ENCODE results near the gene TMEM191C.

Gene TMEM191C

DNA sequence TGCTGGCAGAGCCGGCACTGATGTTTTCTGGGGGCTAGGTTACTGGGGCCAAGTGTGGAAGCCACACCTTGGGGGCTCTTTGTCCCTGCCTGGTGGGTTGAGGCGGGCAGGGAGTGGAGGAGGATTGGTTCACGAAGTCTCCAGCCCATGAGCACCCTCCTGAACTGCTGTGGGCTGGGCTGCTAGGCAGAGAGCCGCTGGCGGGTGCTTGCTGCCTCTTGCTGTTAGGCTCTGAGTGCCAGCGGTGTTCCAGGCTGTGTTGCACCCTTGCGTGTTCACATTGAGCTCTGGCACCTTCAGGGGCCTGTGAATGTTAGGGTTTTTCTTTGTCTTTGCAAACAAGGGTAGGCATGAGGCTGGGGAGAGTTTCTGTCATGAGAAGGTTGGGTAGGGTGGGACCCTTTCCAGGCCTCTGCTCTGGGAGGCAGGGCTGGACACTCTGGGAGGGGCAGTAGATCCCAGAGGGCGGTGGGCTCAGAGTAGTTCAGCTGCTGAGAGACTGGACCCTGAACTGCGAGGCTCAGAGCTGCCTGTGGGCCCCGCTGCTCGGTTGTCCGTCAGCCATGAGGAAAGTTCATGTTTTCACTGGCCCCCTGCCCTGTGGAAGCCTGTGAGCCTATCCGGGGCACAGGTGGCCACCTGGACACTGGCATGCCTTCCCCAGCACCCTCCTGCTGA, 24.0 kb upstream of the TMEM191C start:
- peak overlapping the region; percentile 94 for H3K27ac Mint-ChIP-seq
- no peak overlapping the region for H3K4me3 Mint-ChIP-seq
- H3K4me1 Mint-ChIP-seq = peaks cover 8% of the 10 kb centered on the region
- TF ChIP-seq, protein P1, sequence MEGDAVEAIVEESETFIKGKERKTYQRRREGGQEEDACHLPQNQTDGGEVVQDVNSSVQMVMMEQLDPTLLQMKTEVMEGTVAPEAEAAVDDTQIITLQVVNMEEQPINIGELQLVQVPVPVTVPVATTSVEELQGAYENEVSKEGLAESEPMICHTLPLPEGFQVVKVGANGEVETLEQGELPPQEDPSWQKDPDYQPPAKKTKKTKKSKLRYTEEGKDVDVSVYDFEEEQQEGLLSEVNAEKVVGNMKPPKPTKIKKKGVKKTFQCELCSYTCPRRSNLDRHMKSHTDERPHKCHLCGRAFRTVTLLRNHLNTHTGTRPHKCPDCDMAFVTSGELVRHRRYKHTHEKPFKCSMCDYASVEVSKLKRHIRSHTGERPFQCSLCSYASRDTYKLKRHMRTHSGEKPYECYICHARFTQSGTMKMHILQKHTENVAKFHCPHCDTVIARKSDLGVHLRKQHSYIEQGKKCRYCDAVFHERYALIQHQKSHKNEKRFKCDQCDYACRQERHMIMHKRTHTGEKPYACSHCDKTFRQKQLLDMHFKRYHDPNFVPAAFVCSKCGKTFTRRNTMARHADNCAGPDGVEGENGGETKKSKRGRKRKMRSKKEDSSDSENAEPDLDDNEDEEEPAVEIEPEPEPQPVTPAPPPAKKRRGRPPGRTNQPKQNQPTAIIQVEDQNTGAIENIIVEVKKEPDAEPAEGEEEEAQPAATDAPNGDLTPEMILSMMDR (IDR thresholded peaks at IDR 0.05) = no peak
- DNase-seq = no peak
- H3K9me3 Mint-ChIP-seq = no peaks in the 10 kb centered on the region
- H3K27me3 Mint-ChIP-seq (ENCODE audit: low read depth, poor library complexity) = no peaks in the 10 kb centered on the region
- peaks cover 10% of the 10 kb centered on the region for H3K36me3 Mint-ChIP-seq (ENCODE audit: low read depth)

DNA sequence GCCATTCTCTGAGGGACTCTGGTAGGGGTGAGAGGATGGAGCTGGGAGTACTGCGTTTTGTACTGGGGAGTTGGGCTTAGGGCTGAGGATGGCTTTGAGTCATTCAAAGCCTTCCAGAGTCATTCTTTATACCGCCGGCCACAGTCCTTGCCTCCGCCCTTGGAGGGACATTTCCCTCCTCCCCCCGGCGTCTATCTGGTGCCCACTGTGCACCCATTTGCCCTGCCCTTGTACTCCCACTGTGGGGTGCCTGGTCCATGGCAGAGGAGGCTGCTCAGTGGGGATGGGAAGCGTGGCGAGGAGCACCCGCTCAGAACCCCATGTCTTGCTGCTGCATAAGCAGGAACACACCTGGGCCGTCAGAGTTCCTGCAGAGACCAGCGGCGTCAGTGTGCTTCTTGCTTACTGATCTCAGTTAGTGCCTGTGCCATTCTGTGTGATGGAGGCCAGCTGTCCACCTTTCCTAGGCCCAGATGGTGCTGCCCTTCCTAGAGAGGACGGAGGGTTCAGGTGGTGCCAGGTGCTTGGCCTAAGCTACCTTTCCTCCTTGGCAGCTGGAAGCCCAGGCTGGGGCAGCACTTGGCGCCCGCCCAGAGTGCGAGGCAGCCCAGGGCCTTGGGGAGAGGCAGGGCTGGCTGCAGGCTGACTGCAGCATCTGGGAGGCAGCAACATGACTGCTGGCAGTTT, 23.3 kb upstream of the TMEM191C start:
- Mint-ChIP-seq H3K4me3 (no peak overlapping the region), H3K27me3 (ENCODE audit: low read depth, poor library complexity) (no peaks in the 10 kb centered on the region), H3K36me3 (ENCODE audit: low read depth) (peaks cover 10% of the 10 kb centered on the region), H3K27ac (no peak overlapping the region), H3K9me3 (no peaks in the 10 kb centered on the region), H3K4me1 (peaks cover 15% of the 10 kb centered on the region)
- no peak for DNase-seq
- TF ChIP-seq, protein P1 (IDR thresholded peaks at IDR 0.05) = no peak

DNA sequence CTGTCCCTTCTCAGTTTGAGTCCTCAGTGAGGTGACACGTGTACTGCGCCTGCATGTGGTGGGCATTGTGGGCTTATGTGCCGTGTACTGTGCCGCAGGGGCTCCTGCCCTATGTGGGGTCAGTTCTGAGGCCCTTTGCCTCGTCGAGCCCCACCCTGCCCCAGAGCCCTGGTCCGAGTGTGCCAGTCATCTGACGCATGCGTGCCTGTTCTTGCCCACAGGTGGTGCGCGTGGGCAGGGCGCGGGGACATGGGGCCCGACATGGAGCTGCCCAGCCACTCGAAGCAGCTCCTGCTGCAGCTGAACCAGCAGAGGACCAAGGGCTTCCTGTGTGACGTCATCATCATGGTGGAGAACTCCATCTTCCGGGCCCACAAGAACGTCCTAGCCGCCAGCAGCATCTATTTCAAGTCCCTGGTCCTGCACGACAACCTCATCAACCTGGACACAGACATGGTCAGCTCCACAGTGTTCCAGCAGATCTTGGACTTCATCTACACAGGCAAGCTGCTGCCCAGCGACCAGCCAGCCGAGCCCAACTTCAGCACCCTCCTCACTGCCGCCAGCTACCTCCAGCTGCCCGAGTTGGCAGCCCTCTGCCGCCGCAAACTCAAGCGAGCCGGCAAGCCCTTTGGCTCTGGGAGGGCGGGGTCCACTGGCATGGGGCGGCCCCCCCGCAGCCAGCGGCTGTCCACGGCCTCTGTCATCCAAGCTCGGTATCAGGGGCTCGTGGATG, 22.3 kb upstream of the TMEM191C start:
- TF ChIP-seq, protein P1 (IDR thresholded peaks at IDR 0.05) = no peak
- no peak for DNase-seq
- Mint-ChIP-seq H3K4me1 (peaks cover 22% of the 10 kb centered on the region), H3K36me3 (ENCODE audit: low read depth) (peaks cover 10% of the 10 kb centered on the region), H3K4me3 (no peak overlapping the region), H3K27ac (no peak overlapping the region), H3K27me3 (ENCODE audit: low read depth, poor library complexity) (no peaks in the 10 kb centered on the region), H3K9me3 (no peaks in the 10 kb centered on the region)

DNA sequence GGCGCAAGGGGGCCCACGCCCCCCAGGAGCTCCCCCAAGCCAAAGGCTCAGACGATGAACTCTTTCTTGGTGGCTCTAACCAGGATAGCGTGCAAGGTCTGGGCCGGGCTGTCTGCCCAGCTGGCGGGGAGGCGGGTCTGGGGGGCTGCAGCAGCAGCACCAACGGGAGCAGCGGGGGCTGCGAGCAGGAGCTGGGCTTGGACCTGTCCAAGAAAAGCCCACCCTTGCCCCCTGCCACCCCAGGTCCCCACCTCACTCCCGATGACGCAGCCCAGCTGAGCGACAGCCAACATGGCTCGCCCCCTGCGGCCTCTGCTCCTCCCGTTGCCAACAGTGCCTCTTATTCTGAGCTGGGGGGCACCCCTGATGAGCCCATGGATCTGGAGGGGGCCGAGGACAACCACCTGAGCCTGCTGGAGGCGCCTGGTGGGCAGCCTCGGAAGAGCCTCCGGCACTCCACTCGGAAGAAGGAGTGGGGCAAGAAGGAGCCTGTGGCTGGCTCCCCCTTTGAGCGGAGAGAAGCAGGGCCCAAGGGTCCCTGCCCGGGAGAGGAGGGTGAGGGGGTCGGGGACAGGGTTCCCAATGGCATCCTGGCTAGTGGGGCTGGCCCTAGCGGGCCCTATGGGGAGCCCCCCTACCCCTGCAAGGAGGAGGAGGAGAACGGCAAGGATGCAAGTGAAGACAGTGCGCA, 21.6 kb upstream of the TMEM191C start:
- no peaks in the 10 kb centered on the region for H3K9me3 Mint-ChIP-seq
- H3K36me3 Mint-ChIP-seq (ENCODE audit: low read depth) = peaks cover 10% of the 10 kb centered on the region
- H3K27me3 Mint-ChIP-seq (ENCODE audit: low read depth, poor library complexity) = no peaks in the 10 kb centered on the region
- TF ChIP-seq, protein P1 (IDR thresholded peaks at IDR 0.05) = no peak
- DNase-seq = no peak
- H3K4me3 Mint-ChIP-seq = no peak overlapping the region
- H3K4me1 Mint-ChIP-seq = peaks cover 29% of the 10 kb centered on the region
- peak overlapping the region; percentile 69 for H3K27ac Mint-ChIP-seq

DNA sequence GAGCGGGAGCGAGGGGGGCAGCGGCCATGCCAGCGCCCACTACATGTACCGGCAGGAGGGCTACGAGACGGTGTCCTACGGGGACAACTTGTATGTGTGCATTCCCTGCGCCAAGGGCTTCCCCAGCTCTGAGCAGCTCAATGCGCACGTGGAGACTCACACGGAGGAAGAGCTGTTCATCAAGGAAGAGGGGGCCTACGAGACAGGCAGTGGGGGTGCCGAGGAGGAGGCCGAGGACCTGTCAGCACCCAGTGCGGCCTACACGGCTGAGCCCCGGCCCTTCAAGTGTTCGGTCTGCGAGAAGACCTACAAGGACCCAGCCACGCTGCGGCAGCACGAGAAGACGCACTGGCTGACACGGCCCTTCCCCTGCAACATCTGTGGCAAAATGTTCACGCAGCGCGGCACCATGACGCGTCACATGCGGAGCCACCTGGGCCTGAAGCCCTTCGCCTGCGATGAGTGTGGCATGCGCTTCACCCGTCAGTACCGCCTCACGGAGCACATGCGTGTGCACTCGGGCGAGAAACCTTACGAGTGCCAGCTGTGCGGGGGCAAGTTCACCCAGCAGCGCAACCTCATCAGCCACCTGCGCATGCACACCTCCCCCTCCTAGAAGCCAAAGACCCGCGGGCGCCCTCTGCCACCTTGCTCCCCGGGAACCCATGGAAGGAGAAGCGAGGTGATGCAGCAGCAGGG, 20.9 kb upstream of the TMEM191C start:
- H3K4me3 Mint-ChIP-seq = no peak overlapping the region
- peaks cover 10% of the 10 kb centered on the region for H3K36me3 Mint-ChIP-seq (ENCODE audit: low read depth)
- H3K4me1 Mint-ChIP-seq = peaks cover 36% of the 10 kb centered on the region
- TF ChIP-seq, protein P1 (IDR thresholded peaks at IDR 0.05) = no peak
- no peaks in the 10 kb centered on the region for H3K27me3 Mint-ChIP-seq (ENCODE audit: low read depth, poor library complexity)
- H3K27ac Mint-ChIP-seq = no peak overlapping the region
- no peaks in the 10 kb centered on the region for H3K9me3 Mint-ChIP-seq
- peak; percentile 5 for DNase-seq
